GM23338 (cell line): ENCODE measurements around the gene AGTRAP. TPM values are rescaled to one million over a fixed set of nuclear protein-coding genes. Genes with fewer than 3 reads are reported as not detected.

Source experiments
- ATAC-seq: fragments of 200-7000 bp; cut with Tn5 transposase; 3 replicates; pipeline ENCODE4 v1.9.1; 2020
- DNase-seq: peaks from one replicate; pipeline ENCODE4 v3.0.0-alpha.2; 2015; ENCODE audit warnings: low spot score
- H2AFZ ChIP-seq: fragments of 200-600 bp; sonication (generic); 2 replicates; pipeline ENCODE4 v1.8.0; 2016; ENCODE audit warnings: antibody characterized with exemption, mild to moderate bottlenecking, moderate library complexity
- H3F3A ChIP-seq: fragments of 200-600 bp; sonication (generic); replicated peaks from 2 replicates; pipeline ENCODE4 v1.8.0; 2017; ENCODE audit warnings: antibody characterized with exemption, mixed run types, low read depth
- H3K27ac ChIP-seq: fragments of 200-600 bp; sonication (generic); 2 replicates; pipeline ENCODE4 v1.6.1; 2016; ENCODE audit warnings: low read depth
- H3K27me3 ChIP-seq: fragments of 200-600 bp; sonication (generic); 2 replicates; pipeline ENCODE4 v1.8.0; 2016; ENCODE audit warnings: mild to moderate bottlenecking, mixed run types, moderate library complexity; ENCODE audit not compliant: insufficient read depth
- H3K36me3 ChIP-seq: fragments of 200-600 bp; sonication (generic); 2 replicates; pipeline ENCODE4 v1.8.0; 2016; ENCODE audit warnings: mild to moderate bottlenecking; ENCODE audit not compliant: insufficient read depth
- H3K4me1 ChIP-seq: fragments of 200-600 bp; sonication (generic); 2 replicates; pipeline ENCODE4 v1.8.0; 2016; ENCODE audit warnings: mild to moderate bottlenecking, moderate library complexity; ENCODE audit not compliant: insufficient read depth
- H3K4me2 ChIP-seq: fragments of 200-600 bp; sonication (generic); 2 replicates; pipeline ENCODE4 v1.7.1; 2017; ENCODE audit warnings: mixed run types
- H3K4me3 ChIP-seq: fragments of 200-600 bp; sonication (generic); 2 replicates; pipeline ENCODE4 v1.6.1; 2016; ENCODE audit warnings: mixed run types
- H3K79me2 ChIP-seq: fragments of 200-600 bp; sonication (generic); replicated peaks from 2 replicates; pipeline ENCODE4 v1.8.0; 2017; ENCODE audit warnings: mild to moderate bottlenecking; ENCODE audit not compliant: insufficient read depth
- H3K9me2 ChIP-seq: fragments of 200-600 bp; sonication (generic); 2 replicates; pipeline ENCODE4 v1.8.0; 2017; ENCODE audit not compliant: insufficient read depth
- H4K20me1 ChIP-seq: fragments of 200-600 bp; sonication (generic); replicated peaks from 2 replicates; pipeline ENCODE4 v1.8.0; 2017; ENCODE audit warnings: mild to moderate bottlenecking; ENCODE audit not compliant: insufficient read depth
- H3K27ac Mint-ChIP-seq: 2 replicates; pipeline ENCODE4 v1.8.0; 2020; ENCODE audit warnings: inconsistent platforms, mild to moderate bottlenecking, moderate library complexity, mixed read lengths
- H3K27me3 Mint-ChIP-seq: 3 replicates; pipeline ENCODE4 v1.8.0; 2022; ENCODE audit warnings: low read depth, mild to moderate bottlenecking, moderate library complexity, mixed read lengths, inconsistent platforms; ENCODE audit not compliant: insufficient read depth, poor library complexity
- H3K36me3 Mint-ChIP-seq: 3 replicates; pipeline ENCODE4 v1.8.0; 2021; ENCODE audit warnings: low read depth, mild to moderate bottlenecking, inconsistent platforms, moderate library complexity, mixed read lengths
- H3K4me1 Mint-ChIP-seq: 3 replicates; pipeline ENCODE4 v1.8.0; 2020; ENCODE audit warnings: mild to moderate bottlenecking, inconsistent platforms, mixed read lengths
- H3K4me3 Mint-ChIP-seq: 3 replicates; pipeline ENCODE4 v1.8.0; 2021; ENCODE audit warnings: moderate library complexity, mild to moderate bottlenecking, inconsistent platforms, mixed read lengths
- H3K9me3 Mint-ChIP-seq: 3 replicates; pipeline ENCODE4 v1.8.0; 2020; ENCODE audit warnings: moderate library complexity, mild to moderate bottlenecking, inconsistent platforms, mixed read lengths
- CREB1 ChIP-seq: fragments of 250-450 bp; sonication (Bioruptor Pico); IDR thresholded peaks from 2 replicates; pipeline ENCODE4 v1.5.0; 2020; ENCODE audit warnings: low read depth, mild to moderate bottlenecking, moderate library complexity
- CTCF ChIP-seq, 2 experiments: fragments of 200-600 bp in 1 of 2; sonication (generic) in 1 of 2; conservative IDR thresholded peaks; 2 replicates each; pipeline versions ENCODE4 v1.5.1 to v1.6.1; 2016 to 2017; ENCODE audit warnings: antibody characterized with exemption in 2 of 2, low read depth in 2 of 2, mild to moderate bottlenecking in 2 of 2, moderate library complexity in 1 of 2
- ETS1 ChIP-seq: IDR thresholded peaks from 2 replicates; pipeline ENCODE4 v1.6.1; 2016; ENCODE audit warnings: antibody characterized with exemption
- EZH2 ChIP-seq: fragments of 200-600 bp; sonication (generic); IDR thresholded peaks from one replicate; pipeline ENCODE4 v1.8.0; 2017; ENCODE audit warnings: antibody characterized with exemption, mild to moderate bottlenecking, low read depth; ENCODE audit not compliant: unreplicated experiment
- EZH2phosphoT487 ChIP-seq: fragments of 200-600 bp; sonication (generic); IDR thresholded peaks from one replicate; pipeline ENCODE4 v1.8.1; 2018; ENCODE audit warnings: antibody characterized with exemption; ENCODE audit not compliant: unreplicated experiment
- JUNB ChIP-seq: IDR thresholded peaks from one replicate; pipeline ENCODE4 v1.6.1; 2016; ENCODE audit warnings: antibody characterized with exemption; ENCODE audit not compliant: unreplicated experiment
- NANOG ChIP-seq: IDR thresholded peaks from 2 replicates; pipeline ENCODE4 v1.6.1; 2016; ENCODE audit warnings: antibody characterized with exemption, borderline replicate concordance
- POLR2AphosphoS5 ChIP-seq: IDR thresholded peaks from 2 replicates; pipeline ENCODE4 v1.6.1; 2016; ENCODE audit warnings: antibody characterized with exemption, low read depth
- STAT1 ChIP-seq: IDR thresholded peaks from one replicate; pipeline ENCODE4 v1.6.1; 2016; ENCODE audit warnings: antibody characterized with exemption; ENCODE audit not compliant: unreplicated experiment
- ZNF114 ChIP-seq: fragments of 250-450 bp; sonication (Bioruptor Pico); IDR thresholded peaks from 2 replicates; pipeline ENCODE4 v1.5.0; 2020; ENCODE audit warnings: mild to moderate bottlenecking, moderate library complexity
- ZNF331 ChIP-seq: fragments of 250-450 bp; sonication (Bioruptor Pico); IDR thresholded peaks from 2 replicates; pipeline ENCODE4 v1.5.0; 2020; ENCODE audit warnings: low read depth, mild to moderate bottlenecking, moderate library complexity
- polyA plus RNA-seq: library from polyadenylated mRNA; unstranded; fragments of >200 nt; fragmentation: Nextera tagmentation; extraction: Ambion mirVana; gene quantifications from 2 replicates; pipeline ENCODE4 v1.2.1, GENCODE V29; 2016
- total RNA-seq: library from RNA; depleted of rRNA; stranded (reverse); fragments of >200 nt; shearing (Covaris generic); gene quantifications from 2 replicates; pipeline ENCODE4 v1.2.3, GENCODE V29; 2014
- TF ChIP-seq, protein P1 (sequence below): fragments of 250-450 bp; sonication (Bioruptor Pico); IDR thresholded peaks from 2 replicates; pipeline ENCODE4 v1.5.0; 2020; ENCODE audit warnings: mild to moderate bottlenecking, moderate library complexity
- TF ChIP-seq, protein P2 (sequence below): IDR thresholded peaks from one replicate; pipeline ENCODE4 v1.6.1; 2018; ENCODE audit warnings: antibody characterized with exemption; ENCODE audit not compliant: unreplicated experiment

The AGTRAP gene
- total and polyA plus RNA-seq, 2 experiments from 2014 or later = 79.4 to 102 TPM

GRCh38 chr1:11705596-11705995, 30.3 kb upstream of the AGTRAP start:
- H3K4me1 ChIP-seq = peaks cover 45% of the 10 kb centered on the region
- H3K36me3 ChIP-seq = no peaks in the 10 kb centered on the region; the same call in 1 of the 2 replicates
- H2AFZ ChIP-seq = no peak overlapping the region
- H3K9me3 Mint-ChIP-seq = no peaks in the 10 kb centered on the region
- DNase-seq = no peak
- H3K27ac ChIP-seq = no peak overlapping the region
- H3K4me3 ChIP-seq = no peak overlapping the region
- peaks cover 22% of the 10 kb centered on the region for H3K79me2 ChIP-seq
- no peak overlapping the region; the same call in 2 of the 3 replicates for H3K4me3 Mint-ChIP-seq
- TF ChIP-seq NANOG (no peak), CTCF (conservative IDR thresholded peaks at IDR 0.05; ENCODE audit: low read depth in 2 of 2) (no peak), CREB1 (CRISPR knock-in tag) (no peak), POLR2AphosphoS5 (no peak), EZH2phosphoT487 (no peak), EZH2 (no peak), JUNB (no peak), ETS1 (no peak), ZNF114 (CRISPR knock-in tag) (no peak), STAT1 (no peak), ZNF331 (CRISPR knock-in tag) (no peak)
- TF ChIP-seq, protein P1, sequence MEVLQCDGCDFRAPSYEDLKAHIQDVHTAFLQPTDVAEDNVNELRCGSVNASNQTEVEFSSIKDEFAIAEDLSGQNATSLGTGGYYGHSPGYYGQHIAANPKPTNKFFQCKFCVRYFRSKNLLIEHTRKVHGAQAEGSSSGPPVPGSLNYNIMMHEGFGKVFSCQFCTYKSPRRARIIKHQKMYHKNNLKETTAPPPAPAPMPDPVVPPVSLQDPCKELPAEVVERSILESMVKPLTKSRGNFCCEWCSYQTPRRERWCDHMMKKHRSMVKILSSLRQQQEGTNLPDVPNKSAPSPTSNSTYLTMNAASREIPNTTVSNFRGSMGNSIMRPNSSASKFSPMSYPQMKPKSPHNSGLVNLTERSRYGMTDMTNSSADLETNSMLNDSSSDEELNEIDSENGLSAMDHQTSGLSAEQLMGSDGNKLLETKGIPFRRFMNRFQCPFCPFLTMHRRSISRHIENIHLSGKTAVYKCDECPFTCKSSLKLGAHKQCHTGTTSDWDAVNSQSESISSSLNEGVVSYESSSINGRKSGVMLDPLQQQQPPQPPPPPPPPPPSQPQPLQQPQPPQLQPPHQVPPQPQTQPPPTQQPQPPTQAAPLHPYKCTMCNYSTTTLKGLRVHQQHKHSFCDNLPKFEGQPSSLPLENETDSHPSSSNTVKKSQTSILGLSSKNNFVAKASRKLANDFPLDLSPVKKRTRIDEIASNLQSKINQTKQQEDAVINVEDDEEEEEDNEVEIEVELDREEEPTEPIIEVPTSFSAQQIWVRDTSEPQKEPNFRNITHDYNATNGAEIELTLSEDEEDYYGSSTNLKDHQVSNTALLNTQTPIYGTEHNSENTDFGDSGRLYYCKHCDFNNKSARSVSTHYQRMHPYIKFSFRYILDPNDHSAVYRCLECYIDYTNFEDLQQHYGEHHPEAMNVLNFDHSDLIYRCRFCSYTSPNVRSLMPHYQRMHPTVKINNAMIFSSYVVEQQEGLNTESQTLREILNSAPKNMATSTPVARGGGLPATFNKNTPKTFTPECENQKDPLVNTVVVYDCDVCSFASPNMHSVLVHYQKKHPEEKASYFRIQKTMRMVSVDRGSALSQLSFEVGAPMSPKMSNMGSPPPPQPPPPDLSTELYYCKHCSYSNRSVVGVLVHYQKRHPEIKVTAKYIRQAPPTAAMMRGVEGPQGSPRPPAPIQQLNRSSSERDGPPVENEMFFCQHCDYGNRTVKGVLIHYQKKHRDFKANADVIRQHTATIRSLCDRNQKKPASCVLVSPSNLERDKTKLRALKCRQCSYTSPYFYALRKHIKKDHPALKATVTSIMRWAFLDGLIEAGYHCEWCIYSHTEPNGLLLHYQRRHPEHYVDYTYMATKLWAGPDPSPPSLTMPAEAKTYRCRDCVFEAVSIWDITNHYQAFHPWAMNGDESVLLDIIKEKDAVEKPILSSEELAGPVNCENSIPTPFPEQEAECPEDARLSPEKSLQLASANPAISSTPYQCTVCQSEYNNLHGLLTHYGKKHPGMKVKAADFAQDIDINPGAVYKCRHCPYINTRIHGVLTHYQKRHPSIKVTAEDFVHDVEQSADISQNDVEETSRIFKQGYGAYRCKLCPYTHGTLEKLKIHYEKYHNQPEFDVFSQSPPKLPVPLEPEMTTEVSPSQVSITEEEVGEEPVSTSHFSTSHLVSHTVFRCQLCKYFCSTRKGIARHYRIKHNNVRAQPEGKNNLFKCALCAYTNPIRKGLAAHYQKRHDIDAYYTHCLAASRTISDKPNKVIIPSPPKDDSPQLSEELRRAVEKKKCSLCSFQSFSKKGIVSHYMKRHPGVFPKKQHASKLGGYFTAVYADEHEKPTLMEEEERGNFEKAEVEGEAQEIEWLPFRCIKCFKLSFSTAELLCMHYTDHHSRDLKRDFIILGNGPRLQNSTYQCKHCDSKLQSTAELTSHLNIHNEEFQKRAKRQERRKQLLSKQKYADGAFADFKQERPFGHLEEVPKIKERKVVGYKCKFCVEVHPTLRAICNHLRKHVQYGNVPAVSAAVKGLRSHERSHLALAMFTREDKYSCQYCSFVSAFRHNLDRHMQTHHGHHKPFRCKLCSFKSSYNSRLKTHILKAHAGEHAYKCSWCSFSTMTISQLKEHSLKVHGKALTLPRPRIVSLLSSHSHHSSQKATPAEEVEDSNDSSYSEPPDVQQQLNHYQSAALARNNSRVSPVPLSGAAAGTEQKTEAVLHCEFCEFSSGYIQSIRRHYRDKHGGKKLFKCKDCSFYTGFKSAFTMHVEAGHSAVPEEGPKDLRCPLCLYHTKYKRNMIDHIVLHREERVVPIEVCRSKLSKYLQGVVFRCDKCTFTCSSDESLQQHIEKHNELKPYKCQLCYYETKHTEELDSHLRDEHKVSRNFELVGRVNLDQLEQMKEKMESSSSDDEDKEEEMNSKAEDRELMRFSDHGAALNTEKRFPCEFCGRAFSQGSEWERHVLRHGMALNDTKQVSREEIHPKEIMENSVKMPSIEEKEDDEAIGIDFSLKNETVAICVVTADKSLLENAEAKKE = no peak
- TF ChIP-seq, protein P2, sequence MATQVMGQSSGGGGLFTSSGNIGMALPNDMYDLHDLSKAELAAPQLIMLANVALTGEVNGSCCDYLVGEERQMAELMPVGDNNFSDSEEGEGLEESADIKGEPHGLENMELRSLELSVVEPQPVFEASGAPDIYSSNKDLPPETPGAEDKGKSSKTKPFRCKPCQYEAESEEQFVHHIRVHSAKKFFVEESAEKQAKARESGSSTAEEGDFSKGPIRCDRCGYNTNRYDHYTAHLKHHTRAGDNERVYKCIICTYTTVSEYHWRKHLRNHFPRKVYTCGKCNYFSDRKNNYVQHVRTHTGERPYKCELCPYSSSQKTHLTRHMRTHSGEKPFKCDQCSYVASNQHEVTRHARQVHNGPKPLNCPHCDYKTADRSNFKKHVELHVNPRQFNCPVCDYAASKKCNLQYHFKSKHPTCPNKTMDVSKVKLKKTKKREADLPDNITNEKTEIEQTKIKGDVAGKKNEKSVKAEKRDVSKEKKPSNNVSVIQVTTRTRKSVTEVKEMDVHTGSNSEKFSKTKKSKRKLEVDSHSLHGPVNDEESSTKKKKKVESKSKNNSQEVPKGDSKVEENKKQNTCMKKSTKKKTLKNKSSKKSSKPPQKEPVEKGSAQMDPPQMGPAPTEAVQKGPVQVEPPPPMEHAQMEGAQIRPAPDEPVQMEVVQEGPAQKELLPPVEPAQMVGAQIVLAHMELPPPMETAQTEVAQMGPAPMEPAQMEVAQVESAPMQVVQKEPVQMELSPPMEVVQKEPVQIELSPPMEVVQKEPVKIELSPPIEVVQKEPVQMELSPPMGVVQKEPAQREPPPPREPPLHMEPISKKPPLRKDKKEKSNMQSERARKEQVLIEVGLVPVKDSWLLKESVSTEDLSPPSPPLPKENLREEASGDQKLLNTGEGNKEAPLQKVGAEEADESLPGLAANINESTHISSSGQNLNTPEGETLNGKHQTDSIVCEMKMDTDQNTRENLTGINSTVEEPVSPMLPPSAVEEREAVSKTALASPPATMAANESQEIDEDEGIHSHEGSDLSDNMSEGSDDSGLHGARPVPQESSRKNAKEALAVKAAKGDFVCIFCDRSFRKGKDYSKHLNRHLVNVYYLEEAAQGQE = no peak
- ATAC-seq = no peak
- H3F3A ChIP-seq = peaks cover 26% of the 10 kb centered on the region
- no peaks in the 10 kb centered on the region for H3K27me3 ChIP-seq
- peaks cover 60% of the 10 kb centered on the region for H3K4me1 Mint-ChIP-seq
- peaks cover 14% of the 10 kb centered on the region for H3K27me3 Mint-ChIP-seq
- no peaks in the 10 kb centered on the region for H3K9me2 ChIP-seq
- H3K4me2 ChIP-seq = peak overlapping the region; percentile 51; the same call in 1 of the 2 replicates
- H4K20me1 ChIP-seq = no peaks in the 10 kb centered on the region; the same call in 1 of the 2 replicates
- peaks cover 14% of the 10 kb centered on the region for H3K36me3 Mint-ChIP-seq
- peak overlapping the region; percentile 79 for H3K27ac Mint-ChIP-seq
